GM12873 (cell line): ENCODE data around the gene TBC1D5.

Experiments
- TF ChIP-seq, protein P1 (sequence below): IDR thresholded peaks from 2 replicates; pipeline ENCODE4 v1.5.1; 2012; ENCODE audit warnings: low read depth, mild to moderate bottlenecking, moderate library complexity, low read length, control low read depth; ENCODE audit not compliant: insufficient read depth; ENCODE audit errors: missing control alignments

Gene TBC1D5

GRCh38 chr3:17623464-17623863 lies 119.0 kb downstream of the TBC1D5 start:
- TF ChIP-seq, protein P1, sequence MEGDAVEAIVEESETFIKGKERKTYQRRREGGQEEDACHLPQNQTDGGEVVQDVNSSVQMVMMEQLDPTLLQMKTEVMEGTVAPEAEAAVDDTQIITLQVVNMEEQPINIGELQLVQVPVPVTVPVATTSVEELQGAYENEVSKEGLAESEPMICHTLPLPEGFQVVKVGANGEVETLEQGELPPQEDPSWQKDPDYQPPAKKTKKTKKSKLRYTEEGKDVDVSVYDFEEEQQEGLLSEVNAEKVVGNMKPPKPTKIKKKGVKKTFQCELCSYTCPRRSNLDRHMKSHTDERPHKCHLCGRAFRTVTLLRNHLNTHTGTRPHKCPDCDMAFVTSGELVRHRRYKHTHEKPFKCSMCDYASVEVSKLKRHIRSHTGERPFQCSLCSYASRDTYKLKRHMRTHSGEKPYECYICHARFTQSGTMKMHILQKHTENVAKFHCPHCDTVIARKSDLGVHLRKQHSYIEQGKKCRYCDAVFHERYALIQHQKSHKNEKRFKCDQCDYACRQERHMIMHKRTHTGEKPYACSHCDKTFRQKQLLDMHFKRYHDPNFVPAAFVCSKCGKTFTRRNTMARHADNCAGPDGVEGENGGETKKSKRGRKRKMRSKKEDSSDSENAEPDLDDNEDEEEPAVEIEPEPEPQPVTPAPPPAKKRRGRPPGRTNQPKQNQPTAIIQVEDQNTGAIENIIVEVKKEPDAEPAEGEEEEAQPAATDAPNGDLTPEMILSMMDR, result no peak

- TF ChIP-seq, protein P1, result no peak
These were observed 122.5 kb downstream of the TBC1D5 start for GRCh38 chr3:17619968-17620367.

DNA sequence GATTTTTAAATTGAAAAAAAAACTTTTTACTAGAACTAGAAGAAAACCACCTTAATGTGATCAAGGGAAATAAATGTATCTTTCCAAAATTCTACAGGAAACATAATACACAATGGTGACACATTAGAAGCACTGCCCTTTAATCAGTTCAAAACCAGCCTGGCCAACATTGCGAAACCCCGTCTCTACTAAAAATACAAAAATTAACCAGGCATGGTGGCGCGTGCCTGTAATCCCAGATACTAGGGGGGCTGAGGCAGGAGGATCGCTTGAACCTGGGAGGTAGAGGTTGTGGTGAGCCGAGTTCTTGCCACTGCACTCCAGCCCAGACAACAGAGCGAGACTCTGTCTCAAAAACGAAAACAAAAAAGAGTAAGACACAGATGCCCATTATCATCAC lies 134.5 kb downstream of the TBC1D5 start:
- TF ChIP-seq, protein P1, result no peak

DNA sequence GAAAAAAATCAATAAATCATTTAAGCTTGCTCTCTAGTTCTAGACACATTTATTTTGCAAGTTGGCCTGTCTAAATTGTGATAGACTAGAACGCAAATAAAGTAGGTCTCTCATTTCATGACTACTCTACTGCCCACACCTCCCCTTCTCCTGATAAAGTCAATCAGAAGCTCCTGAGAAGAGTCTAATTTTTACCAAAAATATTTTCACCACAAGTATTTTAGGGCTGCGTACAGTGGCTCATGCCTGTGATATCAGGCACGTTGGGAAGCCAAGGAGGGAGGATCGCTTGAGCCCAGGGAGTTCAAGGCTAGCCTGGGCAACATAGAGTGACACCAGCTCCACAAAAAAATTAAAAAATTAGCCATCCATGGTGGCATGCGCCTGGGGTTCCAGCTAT lies 136.5 kb downstream of the TBC1D5 start:
- TF ChIP-seq, protein P1, result no peak

DNA sequence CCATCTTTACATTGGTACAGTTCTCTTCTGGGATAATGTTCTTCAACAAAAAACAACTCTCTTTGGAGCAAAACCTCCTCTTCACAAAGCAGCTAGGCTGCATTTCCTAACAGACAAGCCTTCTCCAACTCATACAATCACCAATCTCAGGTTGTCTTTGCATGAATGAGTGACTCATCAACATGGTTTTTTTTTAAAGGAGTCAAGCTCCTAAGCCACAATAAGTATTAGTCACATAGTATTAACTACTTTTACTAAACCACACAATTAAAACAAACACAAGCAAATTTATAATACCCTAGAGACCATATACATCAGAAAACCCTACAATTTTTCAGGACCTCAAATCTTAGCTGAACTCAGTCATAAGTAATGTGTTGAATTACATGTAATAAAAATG lies 137.4 kb downstream of the TBC1D5 start:
- TF ChIP-seq, protein P1, result no peak

GRCh38 chr3:17602126-17602525 lies 140.3 kb downstream of the TBC1D5 start:
- TF ChIP-seq, protein P1, result no peak

DNA sequence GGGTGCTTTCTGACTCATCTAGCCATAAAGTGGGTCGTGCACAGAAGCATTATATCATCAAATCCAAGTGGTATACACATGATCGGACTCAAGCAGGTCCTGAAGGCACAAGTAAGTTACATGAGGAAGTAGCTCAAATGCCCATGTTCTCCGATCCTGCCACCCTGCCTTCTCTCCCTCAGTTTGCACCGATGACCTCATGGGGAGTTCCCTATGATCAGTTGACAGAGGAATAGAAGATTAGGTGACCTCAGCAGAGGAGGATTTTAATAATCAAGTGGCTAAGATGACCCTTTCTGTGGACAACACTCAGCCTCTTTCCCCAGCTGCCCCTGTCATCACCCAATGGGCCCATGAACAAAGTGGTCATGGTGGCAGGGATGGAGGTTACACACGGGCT lies 149.5 kb downstream of the TBC1D5 start:
- TF ChIP-seq, protein P1, result no peak
